Measurements from ENCODE around the gene NCOA5.

NCOA5 gene

DNA sequence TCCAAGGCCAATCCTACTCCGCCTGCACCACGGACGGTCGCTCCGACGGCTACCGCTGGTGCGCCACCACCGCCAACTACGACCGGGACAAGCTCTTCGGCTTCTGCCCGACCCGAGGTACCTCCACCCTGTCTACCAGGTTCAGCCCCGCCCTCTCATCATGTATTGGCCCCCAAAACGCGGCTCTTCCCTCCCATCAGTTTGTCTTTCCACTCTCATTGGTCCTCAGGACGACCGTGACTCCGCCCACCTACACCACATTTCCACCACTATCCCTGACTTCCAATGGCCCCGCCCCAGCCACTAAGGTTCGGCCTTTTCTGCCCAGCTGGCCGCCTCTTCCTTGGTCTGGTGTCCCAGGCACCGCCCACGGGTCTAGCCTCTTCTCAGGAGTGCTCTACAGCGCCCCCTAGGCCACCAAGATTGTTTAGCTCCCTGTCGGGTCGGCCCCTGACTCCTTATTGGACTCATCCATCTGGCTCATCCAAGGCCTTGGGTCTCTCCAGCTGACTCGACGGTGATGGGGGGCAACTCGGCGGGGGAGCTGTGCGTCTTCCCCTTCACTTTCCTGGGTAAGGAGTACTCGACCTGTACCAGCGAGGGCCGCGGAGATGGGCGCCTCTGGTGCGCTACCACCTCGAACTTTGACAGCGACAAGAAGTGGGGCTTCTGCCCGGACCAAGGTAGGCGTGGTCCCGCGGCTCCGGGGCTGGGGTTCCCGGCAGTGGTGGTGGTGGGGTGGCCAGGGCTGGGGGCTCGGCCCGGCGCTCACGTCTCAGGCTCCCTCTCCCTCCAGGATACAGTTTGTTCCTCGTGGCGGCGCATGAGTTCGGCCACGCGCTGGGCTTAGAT, 77.9 kb downstream of the NCOA5 start:
- Mint-ChIP-seq H3K36me3 (ENCODE audit: low read depth) (peaks cover 2% of the 10 kb centered on the region), H3K9me3 (no peaks in the 10 kb centered on the region), H3K27me3 (ENCODE audit: low read depth) (peaks cover 55% of the 10 kb centered on the region), H3K4me3 (peak overlapping the region; percentile 71), H3K4me1 (ENCODE audit: low read depth) (peaks cover 44% of the 10 kb centered on the region), H3K27ac (peak overlapping the region; percentile 39)
- DNase-seq (ENCODE audit: low spot score), result peak; percentile 28

All from T-helper 2 cell treated with Interferon-gamma antibody and Interleukin-4, amounts not matched to agents 5 μg/mL and 100 μg/mL, for 36 hours (primary cell).